ENCODE data around the gene KRT20. TPM values are rescaled to one million over a fixed set of nuclear protein-coding genes. Genes with fewer than 3 reads are reported as not detected.
A peak's percentile ranks its signal among the peaks of the same experiment; 100 is the strongest.

The KRT20 gene
- total and polyA plus RNA-seq, 2 of the 13 experiments (the other 11 are each of a cell fraction or from before 2014, with no cell fraction given) = 0.13 to 0.20 TPM

DNA sequence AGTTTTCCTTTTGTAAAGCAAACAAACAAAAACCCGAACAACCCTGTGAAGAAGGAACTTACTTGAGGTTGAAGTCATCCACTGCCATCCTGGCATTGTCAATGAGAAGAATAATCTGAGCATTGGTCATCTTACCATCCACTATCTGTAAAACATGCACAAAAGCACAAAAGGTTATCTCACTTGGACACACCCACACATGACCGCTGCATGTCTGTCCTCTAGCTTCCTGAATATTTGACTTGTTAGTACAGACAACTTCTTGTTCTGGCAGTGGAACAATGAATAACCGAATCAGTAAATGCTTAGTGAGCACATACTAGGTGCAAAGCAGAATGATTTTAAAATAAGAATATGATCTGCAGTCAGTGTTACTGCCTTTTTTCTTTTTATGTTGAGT, 46.3 kb upstream of the KRT20 start:
- no peak overlapping the region for H3K4me2 ChIP-seq (ENCODE audit: low read depth, low read length)
- ChIA-PET CTCF (ENCODE audit: low intra/inter-chr PET ratio, low total read pairs) (no interaction called here), POLR2A (interaction anchor here (0.7 to 1.4 kb wide), 2 partner anchors 10 to 15 kb away, joined by 4 read pairs; no protein-coding TSS in a partner anchor)
- peaks cover 3% of the 10 kb centered on the region for H3K79me2 ChIP-seq (ENCODE audit: insufficient read depth, low read length)
- H3K36me3 ChIP-seq (replicated peaks in 1 of 2; ENCODE audit: control insufficient read depth in 1 of 2, insufficient read depth in 2 of 2, low read length in 2 of 2) = no peaks in the 10 kb centered on the region; a peak in 1 of 5 replicates
- FAIRE-seq (no peak), ATAC-seq (no peak), DNase-seq (ENCODE audit: low spot score) (peak; percentile 65)
- peaks cover 47% of the 10 kb centered on the region for H3K4me1 ChIP-seq (ENCODE audit: insufficient read depth, low read length)
- H3K9ac ChIP-seq (ENCODE audit: insufficient read depth, low read depth, low read length) = no peak overlapping the region
- no TSS peak for BruUV-seq (replicated peaks)
- TF ChIP-seq SOX13 (IDR thresholded peaks at IDR 0.05) (no peak), SOX13 (CRISPR knock-in tag; conservative IDR thresholded peaks at IDR 0.05 in 1 of 2, IDR thresholded peaks at IDR 0.05 in 1 of 2) (peak in 1 of 2 experiments; percentile 52; a peak in 1 of 4 replicates), CCAR2 (optimal IDR thresholded peaks at IDR 0.05; ENCODE audit: low read depth, low read length) (no peak), GTF3A (CRISPR knock-in tag; conservative IDR thresholded peaks at IDR 0.05) (no peak), RBAK (CRISPR knock-in tag; IDR thresholded peaks at IDR 0.05) (no peak), ZNF329 (CRISPR knock-in tag; IDR thresholded peaks at IDR 0.05; ENCODE audit: low read depth) (no peak), ZNF24 (IDR thresholded peaks at IDR 0.05) (0 out of 2 replicates have a peak, but pooled peaks have one; percentile 64), STAT5B (CRISPR knock-in tag; IDR thresholded peaks at IDR 0.05) (no peak), ZNF672 (CRISPR knock-in tag; IDR thresholded peaks at IDR 0.05) (no peak), MXI1 (IDR thresholded peaks at IDR 0.05; ENCODE audit: borderline replicate concordance, low read depth, low read length) (no peak)
- TF ChIP-seq, protein P1, sequence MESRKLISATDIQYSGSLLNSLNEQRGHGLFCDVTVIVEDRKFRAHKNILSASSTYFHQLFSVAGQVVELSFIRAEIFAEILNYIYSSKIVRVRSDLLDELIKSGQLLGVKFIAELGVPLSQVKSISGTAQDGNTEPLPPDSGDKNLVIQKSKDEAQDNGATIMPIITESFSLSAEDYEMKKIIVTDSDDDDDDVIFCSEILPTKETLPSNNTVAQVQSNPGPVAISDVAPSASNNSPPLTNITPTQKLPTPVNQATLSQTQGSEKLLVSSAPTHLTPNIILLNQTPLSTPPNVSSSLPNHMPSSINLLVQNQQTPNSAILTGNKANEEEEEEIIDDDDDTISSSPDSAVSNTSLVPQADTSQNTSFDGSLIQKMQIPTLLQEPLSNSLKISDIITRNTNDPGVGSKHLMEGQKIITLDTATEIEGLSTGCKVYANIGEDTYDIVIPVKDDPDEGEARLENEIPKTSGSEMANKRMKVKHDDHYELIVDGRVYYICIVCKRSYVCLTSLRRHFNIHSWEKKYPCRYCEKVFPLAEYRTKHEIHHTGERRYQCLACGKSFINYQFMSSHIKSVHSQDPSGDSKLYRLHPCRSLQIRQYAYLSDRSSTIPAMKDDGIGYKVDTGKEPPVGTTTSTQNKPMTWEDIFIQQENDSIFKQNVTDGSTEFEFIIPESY (CRISPR knock-in tag; IDR thresholded peaks at IDR 0.05) = 0 out of 2 replicates have a peak, but pooled peaks have one; percentile 23
- H3K9me3 ChIP-seq (ENCODE audit: low read length) = no peaks in the 10 kb centered on the region
- no peak overlapping the region for H3K27ac ChIP-seq (ENCODE audit: extremely low read length, insufficient read depth, low read length)
- H3K27me3 ChIP-seq (ENCODE audit: control insufficient read depth in 1 of 2, insufficient read depth in 2 of 2, low read length in 2 of 2) = no peaks in the 10 kb centered on the region
- no peak overlapping the region for H2AFZ ChIP-seq (ENCODE audit: low read length)
- in situ Hi-C loops (cut with HindIII; ENCODE audit: extremely low pct_ligation_motif_present, low pct_unique_long_range_greater_than_20kb) (no loop called here), intact Hi-C loops (cut with micrococcal nuclease; ENCODE audit: unreplicated experiment) (no loop called here)
- 83% methylated on average over 3 of the region's 3 CpGs for WGBS (ENCODE audit: low lambda C conversion rate)
- no peaks in the 10 kb centered on the region for H4K20me1 ChIP-seq (ENCODE audit: insufficient read depth, low read length)
- no peak overlapping the region for H3K4me3 ChIP-seq (replicated peaks in 1 of 3; ENCODE audit: insufficient read depth in 1 of 3, low read depth in 2 of 3, low read length in 3 of 3)

Data from HepG2 (cell line).